ENCODE measurements around the gene MYF5. TPM values are rescaled to one million over a fixed set of nuclear protein-coding genes. Genes with fewer than 3 reads are reported as not detected.

MYF5 gene
- total and polyA plus RNA-seq, 8 donors, result not detected

DNA sequence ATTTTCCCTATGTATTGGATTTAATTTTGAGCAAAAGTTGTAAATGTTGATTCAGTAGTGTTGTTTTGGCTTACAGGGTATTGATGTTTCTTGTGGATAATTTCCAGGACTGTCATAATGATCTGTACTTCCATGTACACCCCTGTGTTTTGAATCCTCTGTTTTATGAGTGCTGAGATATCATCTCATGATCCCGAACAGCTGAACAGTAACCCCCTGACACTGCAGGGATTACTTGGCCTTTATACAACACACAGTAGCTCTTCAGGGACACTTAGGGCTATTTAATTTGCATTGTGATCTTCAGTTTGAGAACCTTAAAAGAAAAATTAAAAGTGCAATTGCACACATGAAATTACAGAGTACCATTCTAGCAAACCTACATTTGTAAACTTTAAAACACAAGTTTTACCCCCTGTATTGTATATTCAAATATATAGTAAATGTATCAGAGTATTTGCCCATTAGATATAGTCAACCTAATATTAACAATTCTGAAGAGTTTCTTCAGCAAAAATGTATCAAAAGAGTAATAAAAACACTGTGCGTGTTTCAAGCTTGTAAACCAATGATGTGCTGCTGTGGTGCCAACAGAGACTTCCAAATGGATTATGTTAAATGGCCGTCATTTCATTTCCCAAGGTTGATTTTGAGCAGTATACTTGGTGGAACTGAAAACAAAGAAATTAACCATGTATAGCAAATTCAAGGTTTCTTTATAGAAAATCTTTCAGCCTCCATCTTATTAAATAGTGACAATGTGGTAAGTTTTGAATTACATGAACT, 37.2 kb upstream of the MYF5 start:
- intact Hi-C loops (cut with DNase I), result no loop called here
- no peak overlapping the region for H3K27ac ChIP-seq
- DNase-seq, result no peak

DNA sequence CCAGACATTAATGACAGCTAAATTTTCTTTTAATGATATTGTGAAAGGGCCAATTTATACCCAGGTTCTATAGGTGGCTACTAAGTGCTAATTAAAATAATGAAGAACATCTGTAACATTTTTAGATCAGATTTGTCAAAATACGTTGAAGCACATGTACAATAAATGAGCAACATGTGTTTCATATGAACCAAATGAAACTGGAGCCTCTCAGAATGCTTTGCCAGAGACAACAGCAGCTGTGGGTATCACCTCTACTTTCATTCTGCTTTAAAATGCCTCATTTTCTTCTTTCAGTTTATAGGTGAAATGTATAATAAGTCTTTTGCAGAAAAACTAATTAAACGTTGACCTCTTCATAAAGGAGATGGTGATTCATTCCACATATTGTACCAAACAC, 35.4 kb upstream of the MYF5 start:
- Histone ChIP-seq H3K4me1 (no peaks in the 10 kb centered on the region), H3K27ac (no peak overlapping the region), H3K36me3 (no peaks in the 10 kb centered on the region), H3K9me3 (no peaks in the 10 kb centered on the region), H3K4me3 (no peak overlapping the region), H3K27me3 (no peaks in the 10 kb centered on the region)
- ATAC-seq (no peak), DNase-seq (no peak)
- intact Hi-C loops (cut with DNase I), result no loop called here
- TF ChIP-seq, protein P1, sequence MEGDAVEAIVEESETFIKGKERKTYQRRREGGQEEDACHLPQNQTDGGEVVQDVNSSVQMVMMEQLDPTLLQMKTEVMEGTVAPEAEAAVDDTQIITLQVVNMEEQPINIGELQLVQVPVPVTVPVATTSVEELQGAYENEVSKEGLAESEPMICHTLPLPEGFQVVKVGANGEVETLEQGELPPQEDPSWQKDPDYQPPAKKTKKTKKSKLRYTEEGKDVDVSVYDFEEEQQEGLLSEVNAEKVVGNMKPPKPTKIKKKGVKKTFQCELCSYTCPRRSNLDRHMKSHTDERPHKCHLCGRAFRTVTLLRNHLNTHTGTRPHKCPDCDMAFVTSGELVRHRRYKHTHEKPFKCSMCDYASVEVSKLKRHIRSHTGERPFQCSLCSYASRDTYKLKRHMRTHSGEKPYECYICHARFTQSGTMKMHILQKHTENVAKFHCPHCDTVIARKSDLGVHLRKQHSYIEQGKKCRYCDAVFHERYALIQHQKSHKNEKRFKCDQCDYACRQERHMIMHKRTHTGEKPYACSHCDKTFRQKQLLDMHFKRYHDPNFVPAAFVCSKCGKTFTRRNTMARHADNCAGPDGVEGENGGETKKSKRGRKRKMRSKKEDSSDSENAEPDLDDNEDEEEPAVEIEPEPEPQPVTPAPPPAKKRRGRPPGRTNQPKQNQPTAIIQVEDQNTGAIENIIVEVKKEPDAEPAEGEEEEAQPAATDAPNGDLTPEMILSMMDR (IDR thresholded peaks at IDR 0.05), result no peak

More for the DNA sequence above, 37.2 kb upstream of the MYF5 start:
- no peaks in the 10 kb centered on the region for H3K4me1 ChIP-seq
- ATAC-seq, result no peak
- TF ChIP-seq, protein P1 (IDR thresholded peaks at IDR 0.05), result no peak
- H3K27me3 ChIP-seq, result no peaks in the 10 kb centered on the region
- no peak overlapping the region for H3K4me3 ChIP-seq
- H3K9me3 ChIP-seq, result no peaks in the 10 kb centered on the region
- H3K36me3 ChIP-seq, result no peaks in the 10 kb centered on the region

GRCh38 chr12:80681786-80682185, 34.9 kb upstream of the MYF5 start:
- TF ChIP-seq, protein P1 (IDR thresholded peaks at IDR 0.05), result no peak
- no peaks in the 10 kb centered on the region for H3K4me1 ChIP-seq
- H3K36me3 ChIP-seq, result no peaks in the 10 kb centered on the region
- no peaks in the 10 kb centered on the region for H3K9me3 ChIP-seq
- H3K4me3 ChIP-seq, result no peak overlapping the region
- H3K27ac ChIP-seq, result no peak overlapping the region
- no peak for ATAC-seq
- intact Hi-C loops (cut with DNase I), result no loop called here
- DNase-seq, result no peak
- no peaks in the 10 kb centered on the region for H3K27me3 ChIP-seq

DNA sequence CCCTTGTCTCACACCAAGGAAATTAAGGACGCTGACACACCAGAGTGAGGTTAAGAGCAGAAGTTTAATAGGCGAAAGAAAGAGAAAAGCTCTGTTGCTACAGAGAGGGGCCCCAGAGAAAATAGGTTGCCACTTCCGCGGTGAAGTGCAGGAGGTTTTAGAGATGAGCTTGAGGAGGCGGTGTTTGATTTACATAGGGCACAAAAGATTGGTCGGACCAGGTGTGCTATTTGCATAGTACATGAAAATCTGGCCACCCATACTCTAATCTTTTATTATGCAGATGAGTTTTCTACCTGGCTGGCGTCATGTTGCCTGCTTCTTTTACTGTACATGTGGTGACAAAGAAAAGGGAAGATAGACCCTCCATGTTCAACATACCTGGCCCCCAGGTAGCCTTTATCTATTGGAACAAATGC, 32.6 kb upstream of the MYF5 start:
- Histone ChIP-seq H3K4me1 (no peaks in the 10 kb centered on the region), H3K36me3 (no peaks in the 10 kb centered on the region), H3K9me3 (no peaks in the 10 kb centered on the region), H3K27ac (no peak overlapping the region), H3K27me3 (no peaks in the 10 kb centered on the region), H3K4me3 (no peak overlapping the region)
- intact Hi-C loops (cut with DNase I), result no loop called here
- no peak for ATAC-seq
- DNase-seq, result no peak
- TF ChIP-seq, protein P1 (IDR thresholded peaks at IDR 0.05), result no peak

- Histone ChIP-seq H3K4me3 (no peak overlapping the region), H3K4me1 (no peaks in the 10 kb centered on the region), H3K27me3 (no peaks in the 10 kb centered on the region), H3K36me3 (no peaks in the 10 kb centered on the region), H3K9me3 (no peaks in the 10 kb centered on the region), H3K27ac (no peak overlapping the region)
- intact Hi-C loops (cut with DNase I), result no loop called here
- TF ChIP-seq, protein P1 (IDR thresholded peaks at IDR 0.05), result no peak
- DNase-seq, result no peak
- no peak for ATAC-seq
Measured at GRCh38 chr12:80690090-80690489, 26.6 kb upstream of the MYF5 start.
